ENCODE measurements around the gene ABCA2. TPM values are rescaled to one million over a fixed set of nuclear protein-coding genes. Genes with fewer than 3 reads are reported as not detected.

ABCA2 gene
- total RNA-seq, 4 donors from 2014 or later: 15.4 to 31.5 (median 25.9) TPM

- no peak for TF ChIP-seq CTCF (IDR thresholded peaks at IDR 0.05)
- ATAC-seq (ENCODE audit: low FRiP score) (no peak), DNase-seq (ENCODE audit: low spot score) (no peak)
Measured at GRCh38 chr9:136978865-136979544, 49.0 kb downstream of the ABCA2 start.

DNA sequence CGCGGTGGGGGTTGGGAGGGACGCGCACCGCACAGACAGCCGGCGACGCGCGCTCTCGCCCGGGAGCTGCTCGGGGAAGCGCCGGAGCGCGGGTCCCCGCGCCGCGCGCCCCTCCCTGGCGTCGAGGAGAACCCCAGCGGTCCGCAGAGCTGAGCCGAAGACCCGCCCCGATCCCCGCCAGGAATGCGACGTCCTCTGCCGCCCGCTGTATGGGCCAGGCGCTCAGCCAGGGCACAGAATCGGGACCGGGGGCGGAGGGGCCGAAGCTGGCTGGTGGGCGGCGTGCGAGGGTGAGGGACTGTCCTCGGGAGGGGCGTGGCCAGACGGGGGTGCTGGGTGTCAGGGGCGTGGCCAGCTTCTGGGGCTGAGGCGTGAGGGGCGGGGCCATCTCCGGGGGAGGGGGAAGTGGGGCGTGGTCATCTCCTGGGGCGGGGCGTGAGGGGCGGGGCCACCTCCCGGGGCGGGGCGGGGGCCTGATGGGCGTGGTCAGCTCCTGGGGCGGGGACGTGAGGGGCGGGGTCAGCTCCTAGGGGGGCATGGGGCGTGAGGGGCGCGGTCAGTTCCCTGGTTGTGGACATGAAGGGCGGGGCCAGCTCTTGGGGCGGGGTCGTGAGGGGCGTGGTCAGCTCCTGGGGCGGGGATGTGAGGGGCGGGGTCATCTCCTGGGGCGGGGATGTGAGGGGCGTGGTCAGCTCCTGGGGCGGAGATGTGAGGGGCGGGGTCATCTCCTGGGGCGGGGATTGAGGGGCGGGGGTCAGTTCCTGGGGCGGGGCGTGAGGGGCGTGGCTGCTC lies 49.8 kb downstream of the ABCA2 start:
- DNase-seq (ENCODE audit: low spot score): no peak
- ATAC-seq (ENCODE audit: low FRiP score): no peak
- TF ChIP-seq CTCF (IDR thresholded peaks at IDR 0.05): no peak

- TF ChIP-seq CTCF (IDR thresholded peaks at IDR 0.05): no peak
- ATAC-seq (ENCODE audit: low FRiP score): no peak
- no peak for DNase-seq (ENCODE audit: low spot score)
Measured at GRCh38 chr9:136977649-136978072, 50.4 kb downstream of the ABCA2 start.

- DNase-seq (ENCODE audit: low spot score) (no peak), ATAC-seq (ENCODE audit: low FRiP score) (no peak)
- TF ChIP-seq CTCF (IDR thresholded peaks at IDR 0.05): no peak
Measured at GRCh38 chr9:136977223-136977622, 50.8 kb downstream of the ABCA2 start, which contains the start of gene PTGDS. Gene PTGDS (plus strand): TSS chr9:136977504. CDS start chr9:136977579, 75 bp downstream.

- TF ChIP-seq CTCF (IDR thresholded peaks at IDR 0.05): no peak
- no peak for ATAC-seq (ENCODE audit: low FRiP score)
- no peak for DNase-seq (ENCODE audit: low spot score)
Measured at GRCh38 chr9:136975644-136976043, 52.4 kb downstream of the ABCA2 start.

- no peak for DNase-seq (ENCODE audit: low spot score)
- TF ChIP-seq CTCF (IDR thresholded peaks at IDR 0.05): no peak
- ATAC-seq (ENCODE audit: low FRiP score): no peak
Measured at GRCh38 chr9:136974817-136975535, 53.1 kb downstream of the ABCA2 start.
